Measurements from ENCODE around the gene HPGDS. TPM values are rescaled to one million over a fixed set of nuclear protein-coding genes. Genes with fewer than 3 reads are reported as not detected.

The HPGDS gene
- total RNA-seq, 1 experiment from 2014 or later = not detected

GRCh38 chr4:94256828-94257227 lies 85.8 kb downstream of the HPGDS start:
- Mint-ChIP-seq H3K9me3 (no peaks in the 10 kb centered on the region), H3K27ac (no peak overlapping the region), H3K36me3 (peaks cover 23% of the 10 kb centered on the region), H3K4me3 (no peak overlapping the region), H3K4me1 (no peaks in the 10 kb centered on the region), H3K27me3 (ENCODE audit: low read depth) (no peaks in the 10 kb centered on the region)
- CTCF ChIA-PET = no interaction called here
- ATAC-seq = no peak
- DNase-seq (ENCODE audit: low spot score) = no peak
- POLR2A ChIA-PET = no interaction called here
- TF ChIP-seq ZSCAN18 (CRISPR knock-in tag; IDR thresholded peaks at IDR 0.05) (no peak), SMAD4 (CRISPR knock-in tag; IDR thresholded peaks at IDR 0.05) (no peak), RELA (CRISPR knock-in tag; IDR thresholded peaks at IDR 0.05; ENCODE audit: borderline replicate concordance) (no peak), CTCF (IDR thresholded peaks at IDR 0.05) (no peak), ZNF416 (CRISPR knock-in tag; IDR thresholded peaks at IDR 0.05) (no peak), KAT7 (CRISPR knock-in tag; IDR thresholded peaks at IDR 0.05; ENCODE audit: borderline replicate concordance) (no peak), FOXJ3 (CRISPR knock-in tag; IDR thresholded peaks at IDR 0.05; ENCODE audit: borderline replicate concordance) (no peak)

GRCh38 chr4:94256144-94256783 lies 86.4 kb downstream of the HPGDS start:
- CTCF ChIA-PET = no interaction called here
- Mint-ChIP-seq H3K36me3 (peaks cover 23% of the 10 kb centered on the region), H3K27me3 (ENCODE audit: low read depth) (no peaks in the 10 kb centered on the region), H3K27ac (no peak overlapping the region), H3K9me3 (no peaks in the 10 kb centered on the region), H3K4me1 (no peaks in the 10 kb centered on the region), H3K4me3 (no peak overlapping the region)
- no peak for ATAC-seq
- DNase-seq (ENCODE audit: low spot score) = no peak
- POLR2A ChIA-PET = no interaction called here
- TF ChIP-seq ATF2 (CRISPR knock-in tag; IDR thresholded peaks at IDR 0.05; ENCODE audit: borderline replicate concordance, low read depth) (no peak), ZBTB43 (CRISPR knock-in tag; IDR thresholded peaks at IDR 0.05) (no peak), FOXP4 (CRISPR knock-in tag; IDR thresholded peaks at IDR 0.05) (no peak), ETV6 (CRISPR knock-in tag; IDR thresholded peaks at IDR 0.05) (no peak), ZNF416 (CRISPR knock-in tag; IDR thresholded peaks at IDR 0.05) (no peak), ZNF425 (CRISPR knock-in tag; conservative IDR thresholded peaks at IDR 0.05) (no peak), MXD4 (CRISPR knock-in tag; IDR thresholded peaks at IDR 0.05; ENCODE audit: borderline replicate concordance) (no peak), JAZF1 (CRISPR knock-in tag; IDR thresholded peaks at IDR 0.05) (no peak), ZNF219 (CRISPR knock-in tag; IDR thresholded peaks at IDR 0.05; ENCODE audit: borderline replicate concordance) (no peak), NFE2L1 (CRISPR knock-in tag; IDR thresholded peaks at IDR 0.05) (no peak), HMGXB4 (CRISPR knock-in tag; IDR thresholded peaks at IDR 0.05) (no peak), ZNF423 (CRISPR knock-in tag; IDR thresholded peaks at IDR 0.05) (no peak)
